ENCODE measurements around the gene DNAJC21.

DNA sequence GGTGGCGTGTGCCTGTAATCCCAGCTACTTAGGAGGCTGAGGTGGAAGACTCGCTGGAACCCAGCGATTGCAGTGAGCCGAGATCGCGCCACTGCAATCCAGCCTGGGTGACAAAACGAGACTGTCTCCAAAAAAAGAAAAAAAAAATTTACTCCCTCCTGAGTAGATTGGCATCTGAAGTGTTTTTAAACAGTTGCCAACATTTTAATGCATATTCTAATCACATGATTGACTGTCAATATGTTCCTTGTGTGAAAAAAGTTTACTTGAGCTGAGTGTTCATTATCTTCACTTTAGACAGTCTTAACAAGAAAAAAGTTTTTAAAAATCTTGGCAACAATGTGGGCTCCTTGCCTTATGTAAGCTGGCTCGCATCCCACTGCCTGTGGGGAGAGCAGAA, 64.6 kb downstream of the DNAJC21 start:
- no peak for TF ChIP-seq NR2C2 (IDR thresholded peaks at IDR 0.05; ENCODE audit: borderline replicate concordance, control insufficient read depth, insufficient read length, low read depth)
- TF ChIP-seq POLR2A (IDR thresholded peaks at IDR 0.05; ENCODE audit: low read depth, low read length) = no peak
- TF ChIP-seq CTCF (IDR thresholded peaks at IDR 0.05 in 2 of 3, conservative IDR thresholded peaks at IDR 0.05 in 1 of 3; ENCODE audit: control insufficient read depth in 2 of 3, extremely low read depth in 1 of 3, insufficient read depth in 1 of 3, low read depth in 3 of 3, low read length in 3 of 3) = no peak
- TF ChIP-seq CUX1 (IDR thresholded peaks at IDR 0.05; ENCODE audit: insufficient replicate concordance, low read depth, low read length) = no peak
